Activated CD8-positive, alpha-beta memory T cell treated with anti-CD3 and anti-CD28 coated beads for 1 hour (primary cell): ENCODE data around the gene GNAS.

Experiments
- DNase-seq, 2 donors: peaks; one replicate each; pipeline ENCODE4 v3.0.0-alpha.2; 2020; ENCODE audit warnings: low read depth in 1 of 2; ENCODE audit errors: extremely low read depth in 1 of 2

GNAS gene

GRCh38 chr20:58877976-58878360 is 25.5 kb downstream of the GNAS start:
- DNase-seq = no peak

DNA sequence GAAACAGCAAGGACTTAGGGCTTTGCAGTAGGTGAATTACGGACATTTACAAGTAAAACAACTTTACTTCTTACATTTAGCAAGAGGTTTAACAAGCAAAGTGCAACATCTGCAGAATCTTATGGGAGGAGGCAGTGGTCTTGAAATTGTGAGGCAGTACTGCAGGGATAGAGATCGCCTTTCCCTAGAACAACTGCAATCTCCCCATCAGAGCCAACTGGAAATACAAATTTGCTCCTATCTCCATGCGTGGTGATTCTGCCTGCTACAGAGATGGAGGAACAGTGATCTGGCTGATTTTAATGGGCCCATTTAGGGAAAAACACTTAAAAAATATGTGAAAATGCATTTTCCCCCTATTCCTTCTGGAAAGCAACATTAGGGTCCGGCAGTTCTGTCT is 25.9 kb downstream of the GNAS start:
- DNase-seq = no peak

DNA sequence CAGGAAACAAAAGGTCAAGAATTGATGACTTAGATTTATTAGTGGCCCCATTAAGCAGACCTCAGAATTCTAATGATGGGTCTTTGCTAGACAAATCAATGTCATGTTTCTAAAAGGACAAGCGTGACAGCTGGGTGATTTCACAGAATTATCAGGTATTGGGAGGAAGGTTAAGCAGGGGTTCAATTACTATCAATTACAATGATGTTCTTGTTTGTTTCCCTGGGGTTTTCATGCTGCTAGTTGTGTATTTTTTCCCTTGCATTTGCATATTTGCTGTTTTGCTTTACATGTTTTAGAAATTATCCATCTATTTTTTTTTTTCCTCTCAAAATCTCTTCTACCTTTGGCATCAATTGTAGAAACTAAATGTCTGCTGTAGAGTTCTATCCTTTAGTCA is 27.9 kb downstream of the GNAS start:
- DNase-seq = no peak

DNA sequence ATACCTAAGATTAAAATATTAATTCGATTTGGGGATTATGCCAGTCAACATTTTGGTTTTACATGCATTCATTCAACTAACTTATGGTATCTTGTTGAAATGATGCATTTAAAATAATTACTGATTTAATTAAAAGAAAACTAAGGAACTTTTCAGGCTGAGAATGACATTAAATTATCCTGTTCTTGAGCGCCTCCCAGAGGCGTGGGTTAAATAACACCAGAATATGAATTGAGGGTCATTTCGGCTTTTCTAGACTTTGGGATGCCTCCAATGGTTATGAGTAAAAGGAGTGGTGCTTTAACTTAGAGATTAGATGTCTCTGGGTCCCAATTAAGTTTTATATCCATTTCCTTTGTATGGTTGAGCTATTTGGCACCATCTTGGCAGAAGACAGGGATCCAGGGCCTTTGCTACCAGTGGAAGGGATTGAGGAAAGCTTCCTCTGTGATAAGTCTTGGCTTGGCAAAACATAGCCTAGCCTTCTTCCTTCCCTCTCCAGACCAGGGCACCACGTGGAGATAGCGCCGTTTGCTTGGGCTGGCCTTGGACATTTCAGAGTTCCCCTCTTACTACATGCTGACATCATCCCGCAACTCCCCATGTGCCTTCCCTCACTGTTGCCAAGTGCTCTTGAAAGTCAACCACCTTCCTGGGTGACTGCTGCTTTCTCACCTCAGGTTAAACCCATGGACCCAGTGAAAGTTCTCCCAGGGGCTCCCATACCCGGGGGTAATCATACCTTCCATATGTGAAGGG is 28.7 kb downstream of the GNAS start:
- no peak for DNase-seq

DNA sequence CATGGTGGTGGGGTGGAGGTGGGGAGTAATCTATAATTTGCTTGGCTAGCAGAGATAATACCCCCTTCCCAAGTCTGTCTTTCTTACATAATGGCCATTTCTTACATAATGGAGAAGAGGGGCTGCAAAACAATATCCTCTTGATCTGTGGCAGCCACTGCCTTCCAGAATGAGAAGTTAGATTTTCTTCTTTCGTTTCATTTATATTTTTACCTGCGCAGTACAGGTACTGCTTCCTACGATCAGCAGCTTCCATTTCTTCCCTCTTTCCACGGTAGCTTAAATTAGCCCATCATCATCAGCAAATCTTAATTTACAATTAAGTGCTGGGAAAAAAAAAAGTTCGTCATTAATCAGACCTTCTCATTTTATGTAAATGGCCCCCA is 30.2 kb downstream of the GNAS start:
- no peak for DNase-seq

DNA sequence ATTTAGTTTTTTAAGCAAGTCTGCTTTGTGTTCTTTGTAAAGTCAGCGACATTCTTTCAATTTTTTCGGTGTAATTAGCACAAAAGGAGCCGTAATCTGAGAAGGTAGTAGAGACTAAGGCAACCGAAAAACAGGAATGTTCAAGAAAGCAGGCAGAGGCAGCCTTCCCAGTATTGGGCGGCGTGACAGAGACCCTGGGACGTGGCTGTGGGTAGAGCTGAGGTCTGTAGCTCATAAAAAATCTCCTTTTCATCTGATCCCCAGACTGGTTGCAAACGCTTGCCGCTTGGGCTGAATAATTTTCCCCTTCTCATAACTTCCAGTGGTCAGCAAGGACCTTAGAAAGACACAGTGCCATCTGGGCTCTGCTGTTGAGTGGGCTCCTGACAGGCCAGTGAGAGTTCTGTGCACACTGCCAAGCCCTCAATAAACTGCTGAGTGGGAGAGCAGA is 30.8 kb downstream of the GNAS start:
- no peak for DNase-seq

GRCh38 chr20:58884966-58885365 is 32.5 kb downstream of the GNAS start:
- DNase-seq = no peak

GRCh38 chr20:58886546-58886945 is 34.0 kb downstream of the GNAS start:
- no peak for DNase-seq

GRCh38 chr20:58888103-58888502 is 35.6 kb downstream of the GNAS start:
- no peak for DNase-seq

DNA sequence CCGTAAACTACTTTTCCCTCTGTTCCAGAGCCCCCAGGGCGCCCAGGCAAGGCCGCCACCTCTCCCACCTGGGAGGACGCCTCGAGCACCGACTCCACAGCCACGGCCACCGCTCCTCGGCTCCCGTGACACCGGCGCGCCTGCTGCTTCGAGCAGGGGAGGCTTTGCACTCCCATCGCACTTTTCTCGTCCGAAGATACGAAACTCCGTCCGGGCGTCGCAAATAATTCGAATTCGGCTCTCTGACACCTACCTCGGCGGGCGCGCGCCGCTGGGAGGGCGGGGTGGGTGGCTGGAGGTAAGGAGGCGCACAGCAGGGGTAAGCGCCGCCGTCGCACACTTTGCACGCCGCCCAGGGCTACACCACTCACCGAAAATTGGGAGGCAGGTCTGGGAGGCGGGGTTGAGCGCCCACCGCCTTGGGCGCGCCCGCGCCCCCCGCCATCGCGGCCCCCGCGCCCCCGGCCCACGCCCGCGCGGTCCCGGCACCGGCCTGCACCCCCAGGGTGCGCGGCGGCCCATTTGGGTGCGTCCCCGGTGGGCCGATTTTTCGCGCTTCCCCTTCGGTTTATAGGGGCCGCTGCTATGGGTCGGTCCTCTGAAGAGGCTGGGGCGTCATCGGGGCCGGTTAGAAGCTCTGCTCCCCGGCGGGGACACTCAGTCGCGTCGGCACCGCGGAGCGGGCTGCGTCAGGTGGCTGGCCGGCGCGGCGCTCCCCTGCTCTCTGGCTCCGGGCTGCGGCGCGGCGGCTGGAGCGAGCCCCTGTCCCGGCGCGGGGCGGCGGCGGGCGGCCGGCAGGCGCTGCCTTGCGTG is 36.2 kb downstream of the GNAS start:
- peak; percentile 68 to 73 for DNase-seq

DNA sequence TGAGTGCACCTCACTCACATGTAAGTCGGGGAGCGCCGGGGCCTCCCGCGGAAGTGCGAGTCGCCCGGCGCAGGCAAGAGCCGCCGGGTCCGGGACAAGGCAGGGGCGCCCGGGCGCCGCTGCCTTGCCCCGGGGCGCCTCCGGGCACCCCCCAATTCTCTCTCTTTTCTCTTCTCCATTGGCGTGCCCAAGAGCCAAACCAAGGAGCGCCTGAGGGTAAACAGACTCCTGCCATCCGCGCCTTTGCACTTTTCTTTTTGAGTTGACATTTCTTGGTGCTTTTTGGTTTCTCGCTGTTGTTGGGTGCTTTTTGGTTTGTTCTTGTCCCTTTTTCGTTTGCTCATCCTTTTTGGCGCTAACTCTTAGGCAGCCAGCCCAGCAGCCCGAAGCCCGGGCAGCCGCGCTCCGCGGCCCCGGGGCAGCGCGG is 36.8 kb downstream of the GNAS start:
- DNase-seq = no peak

GRCh38 chr20:58889798-58890517 is 37.4 kb downstream of the GNAS start:
- peak in 1 of 2 donors; percentile 33 for DNase-seq

- DNase-seq = peak; percentile 46 to 65
These were observed 38.1 kb downstream of the GNAS start for GRCh38 chr20:58890518-58891085.

DNA sequence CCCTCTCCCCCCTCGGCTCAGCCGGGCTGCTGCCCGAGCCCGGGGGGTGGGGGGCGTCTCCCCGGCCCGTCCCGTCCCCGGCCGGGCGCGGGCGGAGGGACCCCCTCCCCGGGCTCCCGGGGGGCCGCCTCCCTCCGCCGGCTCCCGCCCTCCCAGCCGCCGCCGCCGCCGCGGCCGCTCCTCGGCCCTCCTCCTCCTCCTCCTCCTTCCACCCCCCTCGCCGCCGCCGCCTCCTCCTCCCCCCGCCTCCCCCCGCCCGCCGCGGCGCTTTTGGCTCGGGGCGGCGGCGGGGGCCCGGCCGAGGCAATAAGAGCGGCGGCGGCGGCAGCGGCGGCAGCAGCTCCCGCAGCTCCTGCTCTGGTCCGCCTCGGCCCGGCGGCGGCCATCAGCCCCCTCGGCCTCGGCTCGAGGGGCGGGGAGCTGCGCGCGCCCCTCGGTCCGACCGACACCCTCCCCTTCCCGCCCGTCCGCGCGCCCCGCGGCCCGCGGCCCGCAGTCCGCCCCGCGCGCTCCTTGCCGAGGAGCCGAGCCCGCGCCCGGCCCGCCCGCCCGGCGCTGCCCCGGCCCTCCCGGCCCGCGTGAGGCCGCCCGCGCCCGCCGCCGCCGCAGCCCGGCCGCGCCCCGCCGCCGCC is 38.7 kb downstream of the GNAS start:
- DNase-seq = peak; percentile 47 to 73

GRCh38 chr20:58891718-58892140 is 39.2 kb downstream of the GNAS start:
- no peak for DNase-seq

- peak; percentile 48 to 62 for DNase-seq
These were observed 39.8 kb downstream of the GNAS start for GRCh38 chr20:58892141-58892931.

DNA sequence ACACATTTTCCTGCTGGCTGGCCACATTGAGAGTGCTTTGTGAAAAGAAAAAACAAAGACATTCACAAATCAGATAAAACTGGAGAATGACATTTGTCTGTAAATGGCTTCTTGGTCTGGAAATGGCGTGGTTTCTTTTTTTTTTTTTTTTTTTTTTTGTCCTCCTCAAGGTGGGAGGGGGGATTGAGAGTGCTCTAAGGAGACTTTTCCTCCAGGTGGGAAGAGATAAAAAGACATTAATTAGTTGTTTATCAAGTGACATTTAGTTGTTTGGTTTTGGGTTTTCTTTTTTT is 40.4 kb downstream of the GNAS start:
- no peak for DNase-seq

DNA sequence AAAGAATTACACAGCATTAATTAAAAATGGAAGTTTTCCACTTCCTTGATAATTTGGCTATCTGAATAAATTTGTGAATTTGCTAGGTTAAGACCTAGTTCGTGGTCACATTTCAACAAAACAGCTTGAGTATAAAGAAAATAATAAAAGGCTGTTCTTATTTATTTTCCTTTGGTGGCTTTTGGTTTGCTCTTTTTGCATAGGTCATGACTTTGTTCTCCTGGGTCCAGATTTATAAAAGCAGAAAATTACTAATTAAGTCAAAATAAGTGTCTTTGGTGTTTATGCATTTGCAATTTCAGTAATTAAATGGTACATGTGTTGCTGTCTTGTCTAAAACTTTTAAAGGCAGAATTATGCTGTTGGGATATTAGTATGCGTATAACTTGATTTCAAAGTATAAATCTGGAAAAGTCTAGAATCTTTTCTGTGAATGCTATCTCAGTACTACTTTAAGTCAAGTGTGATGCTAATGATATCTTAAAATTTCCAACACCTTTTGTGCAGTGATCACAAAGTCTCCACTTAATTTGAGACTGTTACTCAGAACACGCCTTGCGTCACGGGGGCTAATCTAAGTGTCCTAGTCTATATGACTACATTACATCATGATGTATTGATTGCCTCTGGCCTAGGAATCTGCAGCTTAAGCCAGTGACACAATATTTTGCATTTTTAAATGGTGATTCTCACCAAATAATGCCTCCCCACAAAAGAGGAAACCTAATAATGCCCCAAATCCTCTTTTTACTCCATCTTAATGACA is 41.0 kb downstream of the GNAS start:
- DNase-seq = no peak
